GF-D8 (cell line): ENCODE results near the gene NKIRAS2.

Experiments
- DNase-seq: peaks from one replicate; lab custom pipeline; 2025; lab: John Stamatoyannopoulos, UW

The NKIRAS2 gene

GRCh38 chr17:42019509-42020404, at the start of gene NKIRAS2:
Gene NKIRAS2 (plus strand): TSS chr17:42020090. CDS start chr17:42021578, 1,488 bp downstream.
- DNase-seq = peak; percentile 65

- DNase-seq = no peak
Observed at GRCh38 chr17:41970901-41971331, 49.0 kb upstream of the NKIRAS2 start.

GRCh38 chr17:41971721-41972523, 48.0 kb upstream of the NKIRAS2 start:
- no peak for DNase-seq

GRCh38 chr17:41972571-41973407, 47.1 kb upstream of the NKIRAS2 start:
- DNase-seq = no peak

GRCh38 chr17:41973408-41973811, 46.5 kb upstream of the NKIRAS2 start:
- no peak for DNase-seq

GRCh38 chr17:41974031-41974430, 45.9 kb upstream of the NKIRAS2 start:
- no peak for DNase-seq

- no peak for DNase-seq
Observed at GRCh38 chr17:41974658-41975057, 45.2 kb upstream of the NKIRAS2 start.

- no peak for DNase-seq
Observed at GRCh38 chr17:41975099-41976083, 44.5 kb upstream of the NKIRAS2 start.

- no peak for DNase-seq
Observed at GRCh38 chr17:41976142-41976768, 43.6 kb upstream of the NKIRAS2 start.

GRCh38 chr17:41977991-41978390, 41.9 kb upstream of the NKIRAS2 start:
- DNase-seq = no peak

GRCh38 chr17:41982026-41982760, 37.7 kb upstream of the NKIRAS2 start:
- no peak for DNase-seq

GRCh38 chr17:41984454-41984853, 35.4 kb upstream of the NKIRAS2 start:
- no peak for DNase-seq

- no peak for DNase-seq
Observed at GRCh38 chr17:41985919-41986318, 34.0 kb upstream of the NKIRAS2 start.

- no peak for DNase-seq
Observed at GRCh38 chr17:41986634-41987033, 33.3 kb upstream of the NKIRAS2 start.

GRCh38 chr17:41987642-41988041, 32.2 kb upstream of the NKIRAS2 start:
- DNase-seq = no peak

- DNase-seq = no peak
Observed at GRCh38 chr17:41988418-41988817, 31.5 kb upstream of the NKIRAS2 start.

GRCh38 chr17:41989702-41990419, 30.0 kb upstream of the NKIRAS2 start:
- DNase-seq = no peak

- DNase-seq = no peak
Observed at GRCh38 chr17:41992576-41992975, 27.3 kb upstream of the NKIRAS2 start.

- DNase-seq = no peak
Observed at GRCh38 chr17:41996855-41997164, 23.1 kb upstream of the NKIRAS2 start.
